K562 (cell line): ENCODE data around the gene CLEC3B. TPM values are rescaled to one million over a fixed set of nuclear protein-coding genes. Genes with fewer than 3 reads are reported as not detected.

Experiments
- ATAC-seq: fragments of 200-7000 bp; cut with Tn5 transposase; 3 replicates; pipeline ENCODE4 v1.9.1; 2020; ENCODE audit warnings: moderate library complexity
- BruUV-seq: library from RNA; stranded (reverse); fragments of 400-500 nt; replicated peaks from 2 replicates; lab custom pipeline; 2021; lab: Mats Ljungman, UMichigan
- CTCF ChIA-PET: fragments of 300-600 bp; formaldehyde crosslinking; extraction: SDS; loops from one replicate; lab custom pipeline; 2021; ENCODE audit warnings: low intra/inter-chr PET ratio; lab: Yijun Ruan, JAX
- POLR2A ChIA-PET: fragments of 300-600, 350-650 bp; sonication (Branson Sonifier 250); formaldehyde crosslinking; extraction: SDS; loops from one replicate; lab custom pipeline; 2021; ENCODE audit warnings: antibody characterized with exemption, inconsistent platforms; lab: Yijun Ruan, JAX
- DNase-seq, 4 experiments: peaks; one replicate each; pipeline versions ENCODE4 v3.0.0 to v3.0.0-alpha.2; 2011 to 2018; ENCODE audit warnings: low spot score in 3 of 4, mixed read lengths in 3 of 4; ENCODE audit errors: extremely low read depth in 1 of 4
- FAIRE-seq: peaks from 2 replicates; lab custom pipeline; 2011; peaks lifted over from hg19 to GRCh38; lab: Jason Lieb, UNC
- H2AFZ ChIP-seq: 2 replicates; pipeline ENCODE4 v1.6.0; 2011; ENCODE audit warnings: low read depth, low read length, control low read depth, inconsistent platforms
- H3K27ac ChIP-seq: fragments of 200-600 bp; 3 replicates; pipeline ENCODE4 v1.8.0; 2011; ENCODE audit warnings: low read depth, mild to moderate bottlenecking, control low read depth, inconsistent platforms, low read length, moderate library complexity, mixed read lengths; ENCODE audit errors: extremely low read depth
- H3K27me3 ChIP-seq, 2 experiments: fragments of 300-600 bp in 1 of 2; 2 replicates in 1 of 2; 3 replicates in 1 of 2; pipeline versions ENCODE4 v1.6.0 to v1.8.0; 2011; ENCODE audit warnings: inconsistent platforms in 2 of 2, low read length in 2 of 2, mild to moderate bottlenecking in 1 of 2, mixed read lengths in 1 of 2, moderate library complexity in 1 of 2; ENCODE audit not compliant: control insufficient read depth in 2 of 2, insufficient read depth in 2 of 2
- H3K36me3 ChIP-seq: fragments of 300-600 bp; 3 replicates; pipeline ENCODE4 v1.8.0; 2011; ENCODE audit warnings: mild to moderate bottlenecking, low read length, inconsistent platforms; ENCODE audit not compliant: control insufficient read depth, insufficient read depth
- H3K4me1 ChIP-seq, 2 experiments: fragments of 200-600 bp in 1 of 2; replicated peaks in 1 of 2; 2 replicates in 1 of 2; 3 replicates in 1 of 2; pipeline versions ENCODE4 v1.5.1 to v1.8.0; 2011; ENCODE audit warnings: inconsistent platforms in 2 of 2, low read length in 2 of 2, mild to moderate bottlenecking in 1 of 2, mixed read lengths in 1 of 2, moderate library complexity in 1 of 2; ENCODE audit not compliant: control insufficient read depth in 2 of 2, insufficient read depth in 2 of 2
- H3K4me2 ChIP-seq: 2 replicates; pipeline ENCODE4 v1.6.1; 2011; ENCODE audit warnings: low read length, control low read depth, inconsistent platforms, mixed read lengths; ENCODE audit not compliant: insufficient read depth
- H3K4me3 ChIP-seq: fragments of 200-600 bp; sonication (generic), shearing (Covaris generic); 2 replicates; pipeline ENCODE4 v1.5.1; 2016; ENCODE audit warnings: control low read depth, inconsistent platforms
- H3K79me2 ChIP-seq: fragments of 200-600 bp; 3 replicates; pipeline ENCODE4 v1.8.0; 2011; ENCODE audit warnings: low read length, inconsistent platforms; ENCODE audit not compliant: control insufficient read depth, insufficient read depth
- H3K9ac ChIP-seq, 2 experiments: 2 replicates each; pipeline versions ENCODE4 v1.6.0 to v1.6.1; 2011; ENCODE audit warnings: low read depth in 2 of 2, low read length in 2 of 2, control low read depth in 1 of 2, inconsistent platforms in 1 of 2, mild to moderate bottlenecking in 1 of 2, mixed read lengths in 1 of 2; ENCODE audit not compliant: insufficient read depth in 1 of 2
- H3K9me1 ChIP-seq: one replicate; pipeline ENCODE4 v1.6.0; 2011; ENCODE audit warnings: inconsistent platforms, mild to moderate bottlenecking, low read length, moderate library complexity; ENCODE audit not compliant: control insufficient read depth, insufficient read depth
- H3K9me3 ChIP-seq: replicated peaks from 2 replicates; pipeline ENCODE4 v1.5.1; 2011; ENCODE audit warnings: low read depth, low read length, inconsistent platforms; ENCODE audit not compliant: control insufficient read depth, insufficient read depth
- H4K20me1 ChIP-seq: replicated peaks from 2 replicates; pipeline ENCODE4 v1.6.1; 2011; ENCODE audit warnings: low read length, inconsistent platforms, mixed read lengths; ENCODE audit not compliant: control insufficient read depth, insufficient read depth
- ARID1B ChIP-seq: fragments of 450-650 bp; IDR thresholded peaks from 2 replicates; pipeline ENCODE4 v1.6.1; 2016; ENCODE audit warnings: antibody characterized with exemption, mild to moderate bottlenecking, inconsistent platforms
- BHLHE40 ChIP-seq: IDR thresholded peaks from 2 replicates; pipeline ENCODE4 v1.6.1; 2011; ENCODE audit warnings: low read length, improper control_type of control experiment
- BRF1 ChIP-seq: IDR thresholded peaks from 3 replicates; pipeline ENCODE4 v1.6.1; 2011; ENCODE audit warnings: borderline replicate concordance, mild to moderate bottlenecking; ENCODE audit not compliant: insufficient read length; ENCODE audit errors: extremely low read depth
- FOXA3 ChIP-seq, 2 experiments: fragments of 450-650 bp in 1 of 2; sonication (generic) in 1 of 2; formaldehyde crosslinking; IDR thresholded peaks in 1 of 2; conservative IDR thresholded peaks in 1 of 2; 2 replicates each; pipeline versions ENCODE4 v1.4.0 to v1.8.0; 2020 to 2022; ENCODE audit warnings: mild to moderate bottlenecking in 2 of 2, missing genetic modification reagents in 1 of 2
- NR2C1 ChIP-seq, 2 experiments: fragments of 450-650 bp; IDR thresholded peaks; 2 replicates each; pipeline ENCODE4 v1.6.1; 2017; ENCODE audit warnings: mild to moderate bottlenecking in 2 of 2, antibody characterized with exemption in 1 of 2, inconsistent platforms in 1 of 2, missing compliant biosample characterization in 1 of 2, missing genetic modification characterization in 1 of 2
- PHB ChIP-seq: fragments of 250-450 bp; sonication (Bioruptor Pico); IDR thresholded peaks from 2 replicates; pipeline ENCODE4 v1.5.0; 2021
- SMAD1 ChIP-seq: fragments of 150-350 bp; IDR thresholded peaks from 2 replicates; pipeline ENCODE4 v1.6.1; 2014; ENCODE audit warnings: low read length, low read depth; ENCODE audit not compliant: partially characterized antibody
- ZNF551 ChIP-seq: fragments of 250-450 bp; sonication (Bioruptor Pico); IDR thresholded peaks from 2 replicates; pipeline ENCODE4 v1.5.0; 2021; ENCODE audit warnings: mild to moderate bottlenecking, moderate library complexity
- WGBS: fragments of 100-300 bp; shearing (Covaris generic); methylation state at CpG from one replicate; pipeline ENCODE4 v1.1.6; 2016; ENCODE audit warnings: low coverage, mixed read lengths; ENCODE audit not compliant: insufficient coverage; ENCODE audit errors: missing lambda C conversion rate; 5-methylcytosine and 5-hydroxymethylcytosine counted together
- in situ Hi-C: fragments of 300-500 bp; cut with MboI; formaldehyde crosslinking; loops from 4 replicates; pipeline ENCODE4 v1.15.0; 2018; ENCODE audit warnings: inconsistent platforms, mixed read lengths
- intact Hi-C: fragments of 100-400 bp; cut with micrococcal nuclease; formaldehyde crosslinking; loops from 2 replicates; pipeline ENCODE4 v1.14.2; 2022
- polyA plus RNA-seq, 8 experiments: library from polyadenylated mRNA; depleted of rRNA in 4 of 8; stranded (reverse) in 5 of 8; unstranded in 3 of 8; fragments of >200 nt; fragmentation: Nextera tagmentation in 2 of 8; fragmentation: Illumina TruSeq in 1 of 8; extraction: Ambion mirVana in 2 of 8; extraction: Trizol in 1 of 8; gene quantifications; 2 replicates each; pipeline versions ENCODE4 v1.2.1 to v1.2.3, GENCODE V29; 2011 to 2014; ENCODE audit warnings: inconsistent platforms in 1 of 8, missing spikeins in 1 of 8
- total RNA-seq, 7 experiments: library from RNA; depleted of rRNA in 6 of 7; stranded (reverse); fragments of >200 nt in 6 of 7; fragmentation: Illumina TruSeq in 2 of 7; extraction: Trizol in 2 of 7; gene quantifications; 2 replicates each; pipeline versions ENCODE4 v1.2.1 to v1.2.3, GENCODE V29; 2011 to 2021; ENCODE audit warnings: low replicate concordance in 1 of 7
- TF ChIP-seq, protein P1 (sequence below): sonication (generic); formaldehyde crosslinking; IDR thresholded peaks from 2 replicates; pipeline ENCODE4 v1.8.0; 2023; ENCODE audit warnings: mild to moderate bottlenecking, missing genetic modification reagents

Gene CLEC3B
- total and polyA plus RNA-seq, 9 of the 15 experiments (the other 6 are each of a cell fraction or from before 2014, with no cell fraction given): not detected

DNA sequence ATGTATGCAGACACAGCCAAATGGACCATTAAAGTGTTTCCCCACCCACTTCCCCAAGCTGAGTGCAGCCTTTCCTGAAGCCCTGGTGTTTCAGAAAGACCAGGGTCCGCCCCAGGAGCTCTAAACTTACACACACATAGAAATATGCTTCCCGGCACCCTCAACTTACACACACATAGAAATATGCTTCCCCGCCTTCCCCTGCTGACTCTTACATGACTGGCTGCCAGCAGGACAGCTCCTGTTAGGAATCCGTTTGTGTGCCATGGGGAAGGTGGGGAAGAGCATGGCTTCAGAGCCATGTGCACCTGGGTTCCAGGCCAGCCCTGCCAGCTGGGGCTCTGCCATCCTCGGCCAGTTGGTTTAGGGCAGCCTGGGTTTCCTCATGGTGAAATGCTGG lies 3.6 kb downstream of the CLEC3B start:
- peaks cover 8 to 46% of the 10 kb centered on the region in 2 experiments; a peak in 4 of 5 replicates for H3K27me3 ChIP-seq
- BruUV-seq: no TSS peak
- H3K79me2 ChIP-seq: no peaks in the 10 kb centered on the region
- H3K9me3 ChIP-seq: no peaks in the 10 kb centered on the region
- CTCF ChIA-PET: no interaction called here
- no peak overlapping the region for H3K4me3 ChIP-seq
- FAIRE-seq (no peak), DNase-seq (no peak), ATAC-seq (no peak)
- no peaks in the 10 kb centered on the region for H3K9me1 ChIP-seq
- H3K4me2 ChIP-seq: no peak overlapping the region
- H3K4me1 ChIP-seq: peaks cover 0 to 4% of the 10 kb centered on the region in 2 experiments; a peak in 2 of 5 replicates
- in situ Hi-C loops (loop anchor here (10.0 to 25.0 kb wide), 3 partner anchors 895 to 1383 kb away; partner anchors contain the start of genes CCR5AS and CCRL2), intact Hi-C loops (loop anchor here (10.0 kb wide), 2 partner anchors 905 to 1175 kb away; partner anchors contain the start of gene CCR1)
- POLR2A ChIA-PET: interaction anchor here (0.6 to 1.3 kb wide), 6 partner anchors 8 to 661 kb away, joined by 3 to 5 read pairs (median 3); no protein-coding TSS in a partner anchor
- H3K36me3 ChIP-seq: no peaks in the 10 kb centered on the region
- H3K9ac ChIP-seq: no peak overlapping the region
- H4K20me1 ChIP-seq: 0 out of 2 replicates have a peak, but pooled peaks cover 5% of the 10 kb centered on the region
- no peak overlapping the region for H2AFZ ChIP-seq
- no peak overlapping the region for H3K27ac ChIP-seq
- TF ChIP-seq FOXA3 (CRISPR knock-in tag; conservative IDR thresholded peaks at IDR 0.05 in 1 of 2, IDR thresholded peaks at IDR 0.05 in 1 of 2): no peak
- TF ChIP-seq BHLHE40: no peak
- no peak for TF ChIP-seq PHB (CRISPR knock-in tag)
- TF ChIP-seq, protein P1, sequence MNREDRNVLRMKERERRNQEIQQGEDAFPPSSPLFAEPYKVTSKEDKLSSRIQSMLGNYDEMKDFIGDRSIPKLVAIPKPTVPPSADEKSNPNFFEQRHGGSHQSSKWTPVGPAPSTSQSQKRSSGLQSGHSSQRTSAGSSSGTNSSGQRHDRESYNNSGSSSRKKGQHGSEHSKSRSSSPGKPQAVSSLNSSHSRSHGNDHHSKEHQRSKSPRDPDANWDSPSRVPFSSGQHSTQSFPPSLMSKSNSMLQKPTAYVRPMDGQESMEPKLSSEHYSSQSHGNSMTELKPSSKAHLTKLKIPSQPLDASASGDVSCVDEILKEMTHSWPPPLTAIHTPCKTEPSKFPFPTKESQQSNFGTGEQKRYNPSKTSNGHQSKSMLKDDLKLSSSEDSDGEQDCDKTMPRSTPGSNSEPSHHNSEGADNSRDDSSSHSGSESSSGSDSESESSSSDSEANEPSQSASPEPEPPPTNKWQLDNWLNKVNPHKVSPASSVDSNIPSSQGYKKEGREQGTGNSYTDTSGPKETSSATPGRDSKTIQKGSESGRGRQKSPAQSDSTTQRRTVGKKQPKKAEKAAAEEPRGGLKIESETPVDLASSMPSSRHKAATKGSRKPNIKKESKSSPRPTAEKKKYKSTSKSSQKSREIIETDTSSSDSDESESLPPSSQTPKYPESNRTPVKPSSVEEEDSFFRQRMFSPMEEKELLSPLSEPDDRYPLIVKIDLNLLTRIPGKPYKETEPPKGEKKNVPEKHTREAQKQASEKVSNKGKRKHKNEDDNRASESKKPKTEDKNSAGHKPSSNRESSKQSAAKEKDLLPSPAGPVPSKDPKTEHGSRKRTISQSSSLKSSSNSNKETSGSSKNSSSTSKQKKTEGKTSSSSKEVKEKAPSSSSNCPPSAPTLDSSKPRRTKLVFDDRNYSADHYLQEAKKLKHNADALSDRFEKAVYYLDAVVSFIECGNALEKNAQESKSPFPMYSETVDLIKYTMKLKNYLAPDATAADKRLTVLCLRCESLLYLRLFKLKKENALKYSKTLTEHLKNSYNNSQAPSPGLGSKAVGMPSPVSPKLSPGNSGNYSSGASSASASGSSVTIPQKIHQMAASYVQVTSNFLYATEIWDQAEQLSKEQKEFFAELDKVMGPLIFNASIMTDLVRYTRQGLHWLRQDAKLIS (CRISPR knock-in tag): no peak
- no peak for TF ChIP-seq ZNF551 (CRISPR knock-in tag)
- no peak for TF ChIP-seq NR2C1 (IDR thresholded peaks at IDR 0.05)
- TF ChIP-seq NR2C1 (tag; IDR thresholded peaks at IDR 0.05): no peak
- TF ChIP-seq SMAD1: no peak
- TF ChIP-seq BRF1: no peak
- TF ChIP-seq ARID1B: no peak
- WGBS: 4% methylated on average over 5 of the region's 5 CpGs
